ENCODE measurements around the gene KNTC1.
A peak's percentile ranks its signal among the peaks of the same experiment; 100 is the strongest.

KNTC1 gene

DNA sequence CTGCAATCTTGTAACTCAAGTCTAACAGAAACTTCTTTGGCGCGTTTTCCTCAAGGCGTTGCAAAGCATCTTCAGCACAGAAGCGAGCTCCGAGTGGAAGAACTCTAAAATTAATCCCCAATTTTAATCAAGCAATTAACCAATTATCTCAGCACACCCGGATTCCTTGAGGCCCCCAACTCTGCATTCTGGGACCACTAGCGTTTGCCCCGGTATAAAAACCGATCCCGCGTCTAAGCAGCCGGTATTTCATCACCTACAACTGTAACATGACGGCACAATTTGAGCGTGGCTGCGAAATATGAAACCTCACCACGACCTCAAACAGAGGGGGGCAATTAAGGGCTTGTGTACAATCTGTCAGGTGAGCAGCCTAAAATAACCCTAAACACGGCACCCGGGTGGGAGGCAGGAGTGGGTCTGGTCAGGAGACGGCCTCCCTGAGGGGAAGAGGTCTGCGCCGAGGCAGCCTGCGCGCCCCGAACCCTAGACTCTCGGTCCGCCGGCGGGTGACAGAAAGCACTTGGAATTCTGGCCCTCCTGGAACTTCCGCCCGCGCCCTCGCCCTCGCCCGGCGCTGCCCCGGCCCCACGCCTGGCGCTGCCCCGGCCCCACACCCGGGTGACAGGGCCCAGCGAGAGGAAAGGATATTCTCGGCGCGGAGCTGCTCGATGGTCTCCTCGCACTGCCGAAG lies 26.9 kb upstream of the KNTC1 start (continued):
- peak; percentile 65 for TF ChIP-seq ZNF692 (tag by site-specific recombination; IDR thresholded peaks at IDR 0.05)

- Histone ChIP-seq H3K4me3 (ENCODE audit: low read depth, low read length) (peak within 1 kb of the TSS; percentile 85), H3K27ac (ENCODE audit: extremely low read depth, low read depth, low read length) (peak within 1 kb of the TSS; percentile 95), H3K4me1 (ENCODE audit: control insufficient read depth, insufficient read depth, low read length) (peaks cover 3% of the 10 kb centered on the region; the same call in 1 of the 2 replicates), H3K9me3 (ENCODE audit: control insufficient read depth, insufficient read depth, low read depth, low read length) (no peaks in the 10 kb centered on the region), H3K36me3 (ENCODE audit: control insufficient read depth in 2 of 2, insufficient read depth in 1 of 2, low read length in 2 of 2) (peaks cover 33 to 35% of the 10 kb centered on the region in 2 experiments)
- CTCF ChIA-PET = interaction anchor here (0.7 to 2.4 kb wide), 3 partner anchors 94 to 167 kb away, joined by 3 to 23 read pairs (median 5); no protein-coding TSS in a partner anchor
- POLR2A ChIA-PET = interaction anchor here (0.5 to 2.2 kb wide), 27 partner anchors 9 to 773 kb away, joined by 3 to 55 read pairs (median 4); partner anchors contain the start of genes DENR, DIABLO, KNTC1 and MLXIP
- TF ChIP-seq, protein P1, sequence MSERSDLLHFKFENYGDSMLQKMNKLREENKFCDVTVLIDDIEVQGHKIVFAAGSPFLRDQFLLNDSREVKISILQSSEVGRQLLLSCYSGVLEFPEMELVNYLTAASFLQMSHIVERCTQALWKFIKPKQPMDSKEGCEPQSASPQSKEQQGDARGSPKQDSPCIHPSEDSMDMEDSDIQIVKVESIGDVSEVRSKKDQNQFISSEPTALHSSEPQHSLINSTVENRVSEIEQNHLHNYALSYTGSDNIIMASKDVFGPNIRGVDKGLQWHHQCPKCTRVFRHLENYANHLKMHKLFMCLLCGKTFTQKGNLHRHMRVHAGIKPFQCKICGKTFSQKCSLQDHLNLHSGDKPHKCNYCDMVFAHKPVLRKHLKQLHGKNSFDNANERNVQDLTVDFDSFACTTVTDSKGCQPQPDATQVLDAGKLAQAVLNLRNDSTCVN (tag by site-specific recombination; optimal IDR thresholded peaks at IDR 0.05) = peak; percentile 53
- TF ChIP-seq ZFP69B (tag by site-specific recombination; IDR thresholded peaks at IDR 0.05) = peak; percentile 50; the same call in 1 of the 2 replicates
- TF ChIP-seq ZNF221 (tag by site-specific recombination; IDR thresholded peaks at IDR 0.05; ENCODE audit: borderline replicate concordance) = no peak
- TF ChIP-seq ZNF354C (tag by site-specific recombination; IDR thresholded peaks at IDR 0.05; ENCODE audit: borderline replicate concordance, low read depth) = no peak
- peak; percentile 62 for TF ChIP-seq ZNF600 (tag by site-specific recombination; IDR thresholded peaks at IDR 0.05)
- TF ChIP-seq, protein P2, sequence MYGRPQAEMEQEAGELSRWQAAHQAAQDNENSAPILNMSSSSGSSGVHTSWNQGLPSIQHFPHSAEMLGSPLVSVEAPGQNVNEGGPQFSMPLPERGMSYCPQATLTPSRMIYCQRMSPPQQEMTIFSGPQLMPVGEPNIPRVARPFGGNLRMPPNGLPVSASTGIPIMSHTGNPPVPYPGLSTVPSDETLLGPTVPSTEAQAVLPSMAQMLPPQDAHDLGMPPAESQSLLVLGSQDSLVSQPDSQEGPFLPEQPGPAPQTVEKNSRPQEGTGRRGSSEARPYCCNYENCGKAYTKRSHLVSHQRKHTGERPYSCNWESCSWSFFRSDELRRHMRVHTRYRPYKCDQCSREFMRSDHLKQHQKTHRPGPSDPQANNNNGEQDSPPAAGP (tag by site-specific recombination; IDR thresholded peaks at IDR 0.05) = peak; percentile 41
- 0 out of 2 replicates have a peak, but pooled peaks have one; percentile 21 for TF ChIP-seq KLF10 (tag by site-specific recombination; IDR thresholded peaks at IDR 0.05)
- no peak for TF ChIP-seq INSM2 (tag by site-specific recombination; IDR thresholded peaks at IDR 0.05)
- no peak for TF ChIP-seq ZBTB49 (tag by site-specific recombination; IDR thresholded peaks at IDR 0.05; ENCODE audit: low read depth)
- no peak for TF ChIP-seq ZNF529 (tag by site-specific recombination; IDR thresholded peaks at IDR 0.05; ENCODE audit: insufficient replicate concordance)
- no peak for TF ChIP-seq ZNF626 (tag by site-specific recombination; IDR thresholded peaks at IDR 0.05)
- TF ChIP-seq YY2 (tag by site-specific recombination; IDR thresholded peaks at IDR 0.05) = 0 out of 2 replicates have a peak, but pooled peaks have one; percentile 35
- peak; percentile 82 for TF ChIP-seq ZNF18 (tag by site-specific recombination; IDR thresholded peaks at IDR 0.05)
- TF ChIP-seq ZNF571 (tag by site-specific recombination; IDR thresholded peaks at IDR 0.05) = no peak
- TF ChIP-seq ZNF596 (tag by site-specific recombination; IDR thresholded peaks at IDR 0.05) = no peak
- TF ChIP-seq ZNF248 (tag by site-specific recombination; IDR thresholded peaks at IDR 0.05) = no peak
- no peak for TF ChIP-seq ZNF558 (tag by site-specific recombination; IDR thresholded peaks at IDR 0.05)
- TF ChIP-seq, protein P3, sequence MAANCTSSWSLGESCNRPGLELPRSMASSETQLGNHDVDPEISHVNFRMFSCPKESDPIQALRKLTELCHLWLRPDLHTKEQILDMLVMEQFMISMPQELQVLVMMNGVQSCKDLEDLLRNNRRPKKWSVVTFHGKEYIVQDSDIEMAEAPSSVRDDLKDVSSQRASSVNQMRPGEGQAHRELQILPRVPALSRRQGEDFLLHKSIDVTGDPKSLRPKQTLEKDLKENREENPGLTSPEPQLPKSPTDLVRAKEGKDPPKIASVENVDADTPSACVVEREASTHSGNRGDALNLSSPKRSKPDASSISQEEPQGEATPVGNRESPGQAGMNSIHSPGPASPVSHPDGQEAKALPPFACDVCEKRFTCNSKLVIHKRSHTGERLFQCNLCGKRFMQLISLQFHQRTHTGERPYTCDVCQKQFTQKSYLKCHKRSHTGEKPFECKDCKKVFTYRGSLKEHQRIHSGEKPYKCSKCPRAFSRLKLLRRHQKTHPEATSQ (tag by site-specific recombination; IDR thresholded peaks at IDR 0.05) = peak; percentile 9; the same call in 1 of the 2 replicates
- peak; percentile 78 for TF ChIP-seq SCRT1 (tag by site-specific recombination; IDR thresholded peaks at IDR 0.05; ENCODE audit: borderline replicate concordance)
Measured at GRCh38 chr12:122500685-122501488, 26.2 kb upstream of the KNTC1 start, which contains the start of gene ZCCHC8. TSS of gene ZCCHC8 (minus strand) at chr12:122500932. CDS start at chr12:122500840, 92 bp downstream.
